A549 (cell line): ENCODE results near the gene LRRC9. TPM values are rescaled to one million over a fixed set of nuclear protein-coding genes. Genes with fewer than 3 reads are reported as not detected.

Experiments used
- ATAC-seq, 2 experiments: fragments of 200-7000 bp in 1 of 2; fragments of >200 bp in 1 of 2; cut with Nextera tagmentation in 1 of 2; cut with Tn5 transposase in 1 of 2; 3 replicates each; pipeline versions ENCODE4 v1.8.0 to v1.9.1; 2018 to 2020; ENCODE audit warnings: mild to moderate bottlenecking in 1 of 2, moderate library complexity in 1 of 2
- CTCF ChIA-PET: fragments of 300-600 bp; sonication (Branson Sonifier 250); formaldehyde crosslinking; extraction: SDS; loops from one replicate; lab custom pipeline; 2021; ENCODE audit warnings: antibody characterized with exemption, inconsistent platforms; lab: Yijun Ruan, JAX
- POLR2A ChIA-PET: fragments of 350-600 bp; formaldehyde crosslinking; extraction: SDS; loops from one replicate; lab custom pipeline; 2021; ENCODE audit warnings: antibody characterized with exemption, inconsistent platforms; lab: Yijun Ruan, JAX
- DNase-seq, 2 experiments: peaks; one replicate each; pipeline versions ENCODE4 v3.0.0 to v3.0.0-alpha.2; 2011 to 2016; ENCODE audit warnings: low read depth in 1 of 2, low spot score in 1 of 2
- FAIRE-seq: peaks from 2 replicates; lab custom pipeline; 2011; peaks lifted over from hg19 to GRCh38; lab: Jason Lieb, UNC
- H3K27ac ChIP-seq, 2 experiments: fragments of >200 bp; sonication (Bioruptor Twin); formaldehyde crosslinking; 3 replicates each; pipeline ENCODE4 v1.5.1; 2016 to 2017
- H3K4me1 ChIP-seq: fragments of >200 bp; sonication (Bioruptor Twin); formaldehyde crosslinking; 3 replicates; pipeline ENCODE4 v1.6.1; 2016
- H3K4me2 ChIP-seq: fragments of >200 bp; sonication (Bioruptor Twin); formaldehyde crosslinking; 3 replicates; pipeline ENCODE4 v1.6.1; 2016
- H3K4me3 ChIP-seq: fragments of >200 bp; sonication (Bioruptor Twin); formaldehyde crosslinking; 3 replicates; pipeline ENCODE4 v1.5.1; 2016
- H3K9me3 ChIP-seq: fragments of >200 bp; sonication (Bioruptor Twin); formaldehyde crosslinking; 3 replicates; pipeline ENCODE4 v1.6.1; 2016
- ATOH8 ChIP-seq: fragments of 250-450 bp; sonication (Bioruptor Pico); IDR thresholded peaks from 2 replicates; pipeline ENCODE4 v1.5.0; 2020; ENCODE audit warnings: low read depth, mild to moderate bottlenecking, moderate library complexity
- CTCF ChIP-seq: fragments of >200 bp; sonication (Bioruptor Twin); formaldehyde crosslinking; IDR thresholded peaks from 3 replicates; pipeline ENCODE4 v1.5.1; 2016
- E2F6 ChIP-seq: IDR thresholded peaks from 2 replicates; pipeline ENCODE4 v1.6.1; 2012; ENCODE audit warnings: low read depth, borderline replicate concordance
- EHF ChIP-seq: fragments of 250-450 bp; sonication (Bioruptor Pico); IDR thresholded peaks from 2 replicates; pipeline ENCODE4 v1.5.0; 2020; ENCODE audit warnings: mild to moderate bottlenecking
- EHMT2 ChIP-seq: fragments of 200-600 bp; sonication (generic); IDR thresholded peaks from 2 replicates; pipeline ENCODE4 v1.6.1; 2016; ENCODE audit warnings: antibody characterized with exemption, low read depth, mild to moderate bottlenecking, moderate library complexity
- ELK1 ChIP-seq: fragments of 150-350 bp; IDR thresholded peaks from 2 replicates; pipeline ENCODE4 v1.6.1; 2014; ENCODE audit warnings: low read depth, mild to moderate bottlenecking, low read length
- ESRRA ChIP-seq: fragments of 150-350 bp; IDR thresholded peaks from 2 replicates; pipeline ENCODE4 v1.6.1; 2014; ENCODE audit warnings: mild to moderate bottlenecking, low read length, borderline replicate concordance
- FOSB ChIP-seq: fragments of 250-450 bp; sonication (Bioruptor Pico); IDR thresholded peaks from 2 replicates; pipeline ENCODE4 v1.5.0; 2020; ENCODE audit warnings: mild to moderate bottlenecking, moderate library complexity
- FOSL2 ChIP-seq, 2 experiments: fragments of 450-650 bp in 1 of 2; fragments of >200 bp in 1 of 2; sonication (Bioruptor Twin) in 1 of 2; formaldehyde crosslinking; IDR thresholded peaks; 2 replicates each; pipeline versions ENCODE4 v1.5.0 to v1.6.1; 2016 to 2020; ENCODE audit warnings: mild to moderate bottlenecking in 1 of 2, moderate library complexity in 1 of 2
- FOXS1 ChIP-seq: fragments of 250-450 bp; sonication (Bioruptor Pico); IDR thresholded peaks from 2 replicates; pipeline ENCODE4 v1.5.0; 2020; ENCODE audit warnings: mild to moderate bottlenecking, moderate library complexity
- GATA3 ChIP-seq: IDR thresholded peaks from 2 replicates; pipeline ENCODE4 v1.6.1; 2012; ENCODE audit warnings: borderline replicate concordance
- HDAC2 ChIP-seq: fragments of 200-600 bp; sonication (generic); IDR thresholded peaks from 2 replicates; pipeline ENCODE4 v1.6.1; 2016
- HES2 ChIP-seq: fragments of >200 bp; sonication (Bioruptor Twin); formaldehyde crosslinking; IDR thresholded peaks from 2 replicates; pipeline ENCODE4 v1.6.1; 2016
- HEYL ChIP-seq: fragments of 250-450 bp; sonication (Bioruptor Pico); IDR thresholded peaks from 2 replicates; pipeline ENCODE4 v1.8.0; 2021; ENCODE audit warnings: mild to moderate bottlenecking, moderate library complexity
- HMGXB4 ChIP-seq: fragments of 250-450 bp; sonication (Bioruptor Pico); IDR thresholded peaks from 2 replicates; pipeline ENCODE4 v1.5.0; 2021; ENCODE audit warnings: mild to moderate bottlenecking, moderate library complexity, borderline replicate concordance
- HOXA7 ChIP-seq: fragments of 250-450 bp; sonication (Bioruptor Pico); IDR thresholded peaks from 2 replicates; pipeline ENCODE4 v1.5.0; 2020; ENCODE audit warnings: mild to moderate bottlenecking, moderate library complexity
- HOXB5 ChIP-seq: fragments of 250-450 bp; sonication (Bioruptor Pico); IDR thresholded peaks from 2 replicates; pipeline ENCODE4 v1.5.0; 2020; ENCODE audit warnings: mild to moderate bottlenecking, moderate library complexity
- MAFK ChIP-seq: fragments of 450-650 bp; IDR thresholded peaks from 2 replicates; pipeline ENCODE4 v1.6.1; 2014; ENCODE audit not compliant: partially characterized antibody
- MYC ChIP-seq: IDR thresholded peaks from 2 replicates; pipeline ENCODE4 v1.6.1; 2012; ENCODE audit warnings: mild to moderate bottlenecking, inconsistent platforms, low read length, improper control_type of control experiment, borderline replicate concordance
- NFE2L2 ChIP-seq: fragments of 150-350 bp; conservative IDR thresholded peaks from 2 replicates; pipeline ENCODE4 v1.6.1; 2014; ENCODE audit warnings: low read length
- PBX3 ChIP-seq: IDR thresholded peaks from 2 replicates; pipeline ENCODE4 v1.6.1; 2012
- POLR2A ChIP-seq: IDR thresholded peaks from 2 replicates; pipeline ENCODE4 v1.6.1; 2012; ENCODE audit warnings: mild to moderate bottlenecking, low read length
- RAD21 ChIP-seq, 2 experiments: fragments of >200 bp in 1 of 2; sonication (Bioruptor Twin) in 1 of 2; formaldehyde crosslinking in 1 of 2; IDR thresholded peaks in 1 of 2; conservative IDR thresholded peaks in 1 of 2; 2 replicates in 1 of 2; 3 replicates in 1 of 2; pipeline ENCODE4 v1.6.1; 2012 to 2018; ENCODE audit warnings: inconsistent platforms in 1 of 2
- REST ChIP-seq: fragments of 200-600 bp; sonication (generic); IDR thresholded peaks from 2 replicates; pipeline ENCODE4 v1.6.1; 2016; ENCODE audit warnings: antibody characterized with exemption, mild to moderate bottlenecking, moderate library complexity
- RNF2 ChIP-seq: fragments of 200-600 bp; sonication (generic); IDR thresholded peaks from 2 replicates; pipeline ENCODE4 v1.6.1; 2016; ENCODE audit warnings: low read depth, mild to moderate bottlenecking, antibody characterized with exemption, moderate library complexity, borderline replicate concordance
- SREBF2 ChIP-seq: fragments of 450-650 bp; IDR thresholded peaks from 2 replicates; pipeline ENCODE4 v1.6.1; 2014; ENCODE audit warnings: mild to moderate bottlenecking, moderate library complexity
- TP53 ChIP-seq: fragments of 250-450 bp; sonication (Bioruptor Pico); IDR thresholded peaks from 2 replicates; pipeline ENCODE4 v1.5.0; 2021; ENCODE audit warnings: mild to moderate bottlenecking, moderate library complexity
- polyA plus RNA-seq, 4 experiments: library from polyadenylated mRNA; depleted of rRNA in 3 of 4; stranded (reverse); fragments of >200 nt; fragmentation: RNase III in 1 of 4; extraction: RNeasy Plus Mini Kit Qiagen cat#74134 plus additional on column Dnase treatment in 1 of 4; gene quantifications; 2 replicates in 3 of 4; 3 replicates in 1 of 4; pipeline ENCODE4 v1.2.3, GENCODE V29; 2011 to 2017

Gene LRRC9
- polyA plus RNA-seq, 2 of the 4 experiments (the other 2 are of a cell fraction) = not detected

- TF ChIP-seq HOXA7 (CRISPR knock-in tag) = no peak
- no peak for TF ChIP-seq ELK1
- no peak for TF ChIP-seq PBX3
- no peak for TF ChIP-seq FOSL2 (IDR thresholded peaks at IDR 0.05)
- TF ChIP-seq FOSL2 (CRISPR knock-in tag; IDR thresholded peaks at IDR 0.05) = no peak
- no peak for TF ChIP-seq FOSB
- TF ChIP-seq REST = no peak
- TF ChIP-seq MYC = no peak
- TF ChIP-seq RNF2 = no peak
- no peak for TF ChIP-seq TP53
- TF ChIP-seq HOXB5 (CRISPR knock-in tag) = no peak
- TF ChIP-seq FOXS1 (CRISPR knock-in tag) = no peak
- H3K27ac ChIP-seq = no peak overlapping the region
- DNase-seq (no peak), ATAC-seq (no peak), FAIRE-seq (no peak)
- peaks cover 7% of the 10 kb centered on the region; the same call in 2 of the 3 replicates for H3K9me3 ChIP-seq
- H3K4me3 ChIP-seq = no peak overlapping the region
- H3K4me2 ChIP-seq = no peak overlapping the region
- ChIA-PET POLR2A (no interaction called here), CTCF (interaction anchor here (0.8 to 1.9 kb wide), 2 partner anchors 15 to 85 kb away, joined by 3 to 5 read pairs; partner anchors contain the start of gene DHRS7)
- no peaks in the 10 kb centered on the region for H3K4me1 ChIP-seq
These were observed 159.8 kb downstream of the LRRC9 start for GRCh38 chr14:60079723-60080122.

GRCh38 chr14:60085085-60085484 is 165.1 kb downstream of the LRRC9 start:
- ATAC-seq (no peak), FAIRE-seq (no peak), DNase-seq (no peak)
- ChIA-PET POLR2A (no interaction called here), CTCF (interaction anchor here (0.9 kb wide), 1 partner anchor 80 kb away, joined by 3 read pairs; the partner anchor contains the start of gene DHRS7)
- Histone ChIP-seq H3K4me2 (no peak overlapping the region), H3K4me1 (no peaks in the 10 kb centered on the region), H3K9me3 (no peaks in the 10 kb centered on the region), H3K4me3 (no peak overlapping the region), H3K27ac (no peak overlapping the region)
- TF ChIP-seq NFE2L2 (no peak), HES2 (no peak), EHMT2 (no peak), EHF (no peak), ATOH8 (CRISPR knock-in tag) (no peak), HMGXB4 (CRISPR knock-in tag) (no peak), POLR2A (no peak), GATA3 (no peak), E2F6 (no peak), TP53 (no peak), HEYL (no peak), ESRRA (no peak), HDAC2 (no peak), MAFK (no peak), SREBF2 (no peak), RAD21 (conservative IDR thresholded peaks at IDR 0.05 in 1 of 2, IDR thresholded peaks at IDR 0.05 in 1 of 2) (no peak), CTCF (no peak)
